ENCODE measurements around the gene FARP2. TPM values are rescaled to one million over a fixed set of nuclear protein-coding genes. Genes with fewer than 3 reads are reported as not detected.

The FARP2 gene
- total and polyA plus RNA-seq, 10 of the 15 experiments (the other 5 are each of a cell fraction or from before 2014, with no cell fraction given) = 5.5 to 67.5 (median 36.8) TPM

- TF ChIP-seq RBBP5 (conservative IDR thresholded peaks at IDR 0.05) (0 out of 2 replicates have a peak, but pooled peaks have one; percentile 70), PKNOX1 (IDR thresholded peaks at IDR 0.05) (0 out of 2 replicates have a peak, but pooled peaks have one; percentile 13), YY1 (IDR thresholded peaks at IDR 0.05; ENCODE audit: low read depth, low read length) (peak; percentile 1; the same call in 1 of the 2 replicates), KDM1A (IDR thresholded peaks at IDR 0.05; ENCODE audit: borderline replicate concordance) (no peak), ZNF687 (IDR thresholded peaks at IDR 0.05) (peak; percentile 31; the same call in 1 of the 2 replicates), ESRRA (IDR thresholded peaks at IDR 0.05; ENCODE audit: low read length) (no peak)
These were observed 159.1 kb downstream of the FARP2 start (continued) for GRCh38 chr2:241514986-241515737.

Measured in GM12878 (cell line).